ENCODE measurements around the gene DESI1.

GRCh38 chr22:41642331-41643110 lies 21.7 kb upstream of the DESI1 start:
- TF ChIP-seq, protein P1, sequence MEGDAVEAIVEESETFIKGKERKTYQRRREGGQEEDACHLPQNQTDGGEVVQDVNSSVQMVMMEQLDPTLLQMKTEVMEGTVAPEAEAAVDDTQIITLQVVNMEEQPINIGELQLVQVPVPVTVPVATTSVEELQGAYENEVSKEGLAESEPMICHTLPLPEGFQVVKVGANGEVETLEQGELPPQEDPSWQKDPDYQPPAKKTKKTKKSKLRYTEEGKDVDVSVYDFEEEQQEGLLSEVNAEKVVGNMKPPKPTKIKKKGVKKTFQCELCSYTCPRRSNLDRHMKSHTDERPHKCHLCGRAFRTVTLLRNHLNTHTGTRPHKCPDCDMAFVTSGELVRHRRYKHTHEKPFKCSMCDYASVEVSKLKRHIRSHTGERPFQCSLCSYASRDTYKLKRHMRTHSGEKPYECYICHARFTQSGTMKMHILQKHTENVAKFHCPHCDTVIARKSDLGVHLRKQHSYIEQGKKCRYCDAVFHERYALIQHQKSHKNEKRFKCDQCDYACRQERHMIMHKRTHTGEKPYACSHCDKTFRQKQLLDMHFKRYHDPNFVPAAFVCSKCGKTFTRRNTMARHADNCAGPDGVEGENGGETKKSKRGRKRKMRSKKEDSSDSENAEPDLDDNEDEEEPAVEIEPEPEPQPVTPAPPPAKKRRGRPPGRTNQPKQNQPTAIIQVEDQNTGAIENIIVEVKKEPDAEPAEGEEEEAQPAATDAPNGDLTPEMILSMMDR (conservative IDR thresholded peaks at IDR 0.05; ENCODE audit: low read depth, low read length): no peak
- no peak for TF ChIP-seq EZH2 (IDR thresholded peaks at IDR 0.05; ENCODE audit: low read length, unreplicated experiment)
- no peak for TF ChIP-seq EZH2phosphoT487 (IDR thresholded peaks at IDR 0.05; ENCODE audit: borderline replicate concordance, low read length)
